Astrocyte (in vitro differentiated cells and primary cell): Measurements from ENCODE around the gene TMPRSS3. TPM values are rescaled to one million over a fixed set of nuclear protein-coding genes. Genes with fewer than 3 reads are reported as not detected.
A peak's percentile ranks its signal among the peaks of the same experiment; 100 is the strongest.

Source experiments
- DNase-seq: peaks from one replicate; pipeline ENCODE4 v3.0.0-alpha.2; 2010; ENCODE audit warnings: low read depth
- FAIRE-seq: peaks from 2 replicates; lab custom pipeline; 2011; peaks lifted over from hg19 to GRCh38; lab: Jason Lieb, UNC
- H2AFZ ChIP-seq: 2 replicates; pipeline ENCODE4 v1.6.0; 2012; ENCODE audit warnings: low read depth, low read length, inconsistent platforms
- H3K27ac ChIP-seq: 2 replicates; pipeline ENCODE4 v1.5.1; 2011; ENCODE audit warnings: low read depth, low read length, inconsistent platforms
- H3K27me3 ChIP-seq: 2 replicates; pipeline ENCODE4 v1.6.0; 2011; ENCODE audit warnings: low read length, inconsistent platforms; ENCODE audit not compliant: insufficient read depth
- H3K36me3 ChIP-seq: 2 replicates; pipeline ENCODE4 v1.5.1; 2011; ENCODE audit warnings: low read length, inconsistent platforms; ENCODE audit not compliant: insufficient read depth
- H3K4me1 ChIP-seq: 2 replicates; pipeline ENCODE4 v1.5.1; 2011; ENCODE audit warnings: low read length, inconsistent platforms; ENCODE audit not compliant: insufficient read depth
- H3K4me2 ChIP-seq: 2 replicates; pipeline ENCODE4 v1.6.0; 2012; ENCODE audit warnings: low read length, inconsistent platforms
- H3K4me3 ChIP-seq: 2 replicates; pipeline ENCODE4 v1.5.1; 2011; ENCODE audit warnings: low read depth, mild to moderate bottlenecking, low read length, inconsistent platforms; ENCODE audit not compliant: insufficient read depth
- H3K79me2 ChIP-seq: 2 replicates; pipeline ENCODE4 v1.6.0; 2012; ENCODE audit warnings: mild to moderate bottlenecking, low read length, inconsistent platforms; ENCODE audit not compliant: insufficient read depth
- H3K9ac ChIP-seq: 2 replicates; pipeline ENCODE4 v1.6.0; 2012; ENCODE audit warnings: mild to moderate bottlenecking, low read length, inconsistent platforms
- H3K9me3 ChIP-seq: 2 replicates; pipeline ENCODE4 v1.5.1; 2012; ENCODE audit warnings: low read depth, mild to moderate bottlenecking, low read length, inconsistent platforms; ENCODE audit not compliant: insufficient read depth
- H4K20me1 ChIP-seq: 2 replicates; pipeline ENCODE4 v1.6.0; 2012; ENCODE audit warnings: low read length, inconsistent platforms; ENCODE audit not compliant: insufficient read depth
- H3K27ac Mint-ChIP-seq: one replicate; pipeline ENCODE4 v1.8.0; 2021; ENCODE audit warnings: mild to moderate bottlenecking, mixed read lengths; ENCODE audit not compliant: unreplicated experiment
- H3K27me3 Mint-ChIP-seq: one replicate; pipeline ENCODE4 v1.8.0; 2021; ENCODE audit warnings: low read depth, mixed read lengths; ENCODE audit not compliant: unreplicated experiment
- H3K36me3 Mint-ChIP-seq: one replicate; pipeline ENCODE4 v1.8.0; 2021; ENCODE audit warnings: low read depth, mixed read lengths; ENCODE audit not compliant: unreplicated experiment
- H3K4me1 Mint-ChIP-seq: one replicate; pipeline ENCODE4 v1.8.0; 2021; ENCODE audit warnings: low read depth, mixed read lengths; ENCODE audit not compliant: unreplicated experiment
- H3K4me3 Mint-ChIP-seq: one replicate; pipeline ENCODE4 v1.8.0; 2021; ENCODE audit warnings: mild to moderate bottlenecking, moderate library complexity, mixed read lengths; ENCODE audit not compliant: unreplicated experiment
- H3K9me3 Mint-ChIP-seq: one replicate; pipeline ENCODE4 v1.8.0; 2021; ENCODE audit warnings: mild to moderate bottlenecking, mixed read lengths; ENCODE audit not compliant: unreplicated experiment
- CTCF ChIP-seq: IDR thresholded peaks from 2 replicates; pipeline ENCODE4 v1.5.1; 2011; ENCODE audit warnings: low read depth, mild to moderate bottlenecking, inconsistent platforms, low read length, moderate library complexity; ENCODE audit not compliant: insufficient read depth
- EZH2 ChIP-seq: IDR thresholded peaks from 2 replicates; pipeline ENCODE4 v1.6.1; 2012; ENCODE audit warnings: mild to moderate bottlenecking, low read length, inconsistent platforms; ENCODE audit not compliant: insufficient read depth
- total RNA-seq: library from RNA; stranded (reverse); gene quantifications from 2 replicates; pipeline ENCODE4 v1.2.1, GENCODE V29; 2021

Gene TMPRSS3
- total RNA-seq, 1 donor from 2014 or later: not detected

GRCh38 chr21:42388740-42389448 is 7.0 kb downstream of the TMPRSS3 start:
- Histone ChIP-seq H3K9ac (no peak overlapping the region), H4K20me1 (no peaks in the 10 kb centered on the region), H3K4me1 (no peaks in the 10 kb centered on the region), H3K27ac (no peak overlapping the region), H3K27me3 (peaks cover 6% of the 10 kb centered on the region), H3K9me3 (no peaks in the 10 kb centered on the region), H3K4me2 (no peak overlapping the region), H2AFZ (peak overlapping the region; percentile 10), H3K36me3 (no peaks in the 10 kb centered on the region), H3K4me3 (no peak overlapping the region), H3K79me2 (no peaks in the 10 kb centered on the region)
- H3K36me3 Mint-ChIP-seq: no peaks in the 10 kb centered on the region
- peaks cover 9% of the 10 kb centered on the region for H3K27me3 Mint-ChIP-seq
- no peak for TF ChIP-seq EZH2
- no peak for TF ChIP-seq CTCF
- H3K27ac Mint-ChIP-seq: no peak overlapping the region
- FAIRE-seq: no peak
- peaks cover 4% of the 10 kb centered on the region for H3K9me3 Mint-ChIP-seq
- DNase-seq: no peak
- no peak overlapping the region for H3K4me3 Mint-ChIP-seq
- peaks cover 14% of the 10 kb centered on the region for H3K4me1 Mint-ChIP-seq

GRCh38 chr21:42387843-42388340 is 8.0 kb downstream of the TMPRSS3 start:
- no peak overlapping the region for H3K27ac ChIP-seq
- TF ChIP-seq CTCF: no peak
- no peak for TF ChIP-seq EZH2
- DNase-seq (no peak), FAIRE-seq (no peak)
- no peak overlapping the region for H3K9ac ChIP-seq
- Mint-ChIP-seq H3K36me3 (no peaks in the 10 kb centered on the region), H3K4me1 (peaks cover 13% of the 10 kb centered on the region), H3K27me3 (peaks cover 9% of the 10 kb centered on the region), H3K9me3 (peaks cover 4% of the 10 kb centered on the region), H3K4me3 (no peak overlapping the region), H3K27ac (no peak overlapping the region)
- no peaks in the 10 kb centered on the region for H3K36me3 ChIP-seq
- H3K27me3 ChIP-seq: peaks cover 6% of the 10 kb centered on the region
- H2AFZ ChIP-seq: no peak overlapping the region
- no peak overlapping the region for H3K4me3 ChIP-seq
- no peaks in the 10 kb centered on the region for H4K20me1 ChIP-seq
- H3K79me2 ChIP-seq: no peaks in the 10 kb centered on the region
- no peaks in the 10 kb centered on the region for H3K9me3 ChIP-seq
- H3K4me1 ChIP-seq: no peaks in the 10 kb centered on the region
- H3K4me2 ChIP-seq: no peak overlapping the region

GRCh38 chr21:42387164-42387563 is 8.7 kb downstream of the TMPRSS3 start:
- H2AFZ ChIP-seq: no peak overlapping the region
- peaks cover 6% of the 10 kb centered on the region for H3K27me3 ChIP-seq
- no peak overlapping the region for H3K27ac ChIP-seq
- Mint-ChIP-seq H3K4me1 (peaks cover 13% of the 10 kb centered on the region), H3K36me3 (no peaks in the 10 kb centered on the region), H3K4me3 (no peak overlapping the region), H3K27me3 (peaks cover 14% of the 10 kb centered on the region), H3K9me3 (peaks cover 9% of the 10 kb centered on the region), H3K27ac (no peak overlapping the region)
- no peaks in the 10 kb centered on the region for H3K4me1 ChIP-seq
- no peaks in the 10 kb centered on the region for H3K36me3 ChIP-seq
- FAIRE-seq (no peak), DNase-seq (no peak)
- TF ChIP-seq CTCF: no peak
- TF ChIP-seq EZH2: no peak
- H3K4me3 ChIP-seq: no peak overlapping the region
- H3K9me3 ChIP-seq: no peaks in the 10 kb centered on the region
- H3K79me2 ChIP-seq: no peaks in the 10 kb centered on the region
- no peaks in the 10 kb centered on the region for H4K20me1 ChIP-seq
- no peak overlapping the region for H3K9ac ChIP-seq
- no peak overlapping the region for H3K4me2 ChIP-seq
